Right cardiac atrium (tissue), 5 donors: Measurements from ENCODE around the gene CPB2. TPM values are rescaled to one million over a fixed set of nuclear protein-coding genes. Genes with fewer than 3 reads are reported as not detected.

Source experiments
- ATAC-seq, 2 donors: fragments of 200-7000 bp; cut with Tn5 transposase; one replicate each; pipeline versions ENCODE4 v1.8.0 to v1.9.1; 2020; ENCODE audit warnings: moderate library complexity in 2 of 2, mild to moderate bottlenecking in 1 of 2
- DNase-seq, 3 donors: peaks; one replicate each; pipeline ENCODE4 v3.0.0-alpha.2; 2020
- H3K27ac ChIP-seq: one replicate; pipeline ENCODE4 v1.5.1; 2013; ENCODE audit warnings: mild to moderate bottlenecking, low read length, control low read depth, moderate library complexity
- H3K27me3 ChIP-seq: one replicate; pipeline ENCODE4 v1.6.1; 2013; ENCODE audit not compliant: control insufficient read depth, insufficient read depth
- H3K4me1 ChIP-seq: one replicate; pipeline ENCODE4 v1.6.1; 2013; ENCODE audit warnings: low read length; ENCODE audit not compliant: control insufficient read depth, insufficient read depth
- H3K4me3 ChIP-seq: one replicate; pipeline ENCODE4 v1.5.1; 2013; ENCODE audit warnings: low read length, control low read depth
- H3K9me3 ChIP-seq: one replicate; pipeline ENCODE4 v1.6.1; 2013; ENCODE audit warnings: low read length; ENCODE audit not compliant: control insufficient read depth
- WGBS: extraction: QIAGEN DNeasy Blood & Tissue Kit; methylation state at CpG from one replicate; pipeline ENCODE4 v1.1.7; 2013; 5-methylcytosine and 5-hydroxymethylcytosine counted together
- intact Hi-C, 4 donors: fragments of 100-400 bp; cut with DNase I; formaldehyde crosslinking; loops; one replicate each; pipeline versions ENCODE4 v1.11.0 to v1.14.0; 2022 to 2023
- polyA plus RNA-seq: library from polyadenylated mRNA; stranded (reverse); fragments of 200-250 nt; gene quantifications from one replicate; pipeline ENCODE4 v1.2.3, GENCODE V29; 2013
- total RNA-seq, 4 donors: library from RNA; stranded (reverse); fragmentation: NEBNext Ultra II Directional; extraction: Animal tissue kit (Norgen Biotek cat#: 25700); gene quantifications; one replicate each; pipeline ENCODE4 v1.2.1, GENCODE V29; 2021
- donor health status: healthy with polysubstance abuse.
- donor health status: DM: no; HTN: yes; CAD: no.
- donor health status: DM: no; HTN: no; CAD: no.
- donor health status: DM: no; HTN: yes; CAD: no; lungs with severe emphysema.
- donor health status: DM: yes; HTN: yes; CAD: no.

The CPB2 gene
- total and polyA plus RNA-seq, 5 donors, result not detected

GRCh38 chr13:46016216-46016615 lies 88.6 kb downstream of the CPB2 start:
- no peak overlapping the region for H3K27ac ChIP-seq
- intact Hi-C loops, result no loop called here
- no peaks in the 10 kb centered on the region for H3K27me3 ChIP-seq
- DNase-seq (no peak), ATAC-seq (no peak)
- no peaks in the 10 kb centered on the region for H3K9me3 ChIP-seq
- H3K4me3 ChIP-seq, result no peak overlapping the region
- no peaks in the 10 kb centered on the region for H3K4me1 ChIP-seq

DNA sequence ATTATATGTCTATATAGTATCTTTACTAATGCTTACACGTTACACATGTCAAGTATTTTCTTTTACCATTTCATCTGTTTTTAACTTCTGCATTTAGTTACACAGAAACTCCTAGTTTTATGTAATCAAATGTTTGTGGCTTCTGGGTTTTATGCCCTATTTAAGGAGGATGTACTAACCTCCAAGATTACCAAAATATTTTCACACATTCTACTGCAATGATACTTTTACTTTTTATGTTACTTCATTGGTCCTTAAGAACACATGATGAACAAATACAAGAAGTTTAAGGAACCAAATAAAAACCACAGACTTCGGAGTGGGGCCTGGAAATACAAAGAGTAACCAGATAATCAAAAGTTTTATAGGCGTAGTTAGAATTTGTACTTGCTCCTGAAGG lies 89.5 kb downstream of the CPB2 start:
- H3K9me3 ChIP-seq, result no peaks in the 10 kb centered on the region
- no peaks in the 10 kb centered on the region for H3K4me1 ChIP-seq
- H3K27me3 ChIP-seq, result no peaks in the 10 kb centered on the region
- 86% methylated on average over 3 of the region's 3 CpGs for WGBS
- DNase-seq (no peak), ATAC-seq (no peak)
- H3K4me3 ChIP-seq, result no peak overlapping the region
- H3K27ac ChIP-seq, result no peak overlapping the region
- intact Hi-C loops, result no loop called here

- no peak for DNase-seq
- Histone ChIP-seq H3K27ac (no peak overlapping the region), H3K27me3 (no peaks in the 10 kb centered on the region), H3K9me3 (no peaks in the 10 kb centered on the region), H3K4me1 (no peaks in the 10 kb centered on the region), H3K4me3 (no peak overlapping the region)
- intact Hi-C loops, result no loop called here
- no peak for ATAC-seq
Measured at GRCh38 chr13:46012404-46012803, 92.4 kb downstream of the CPB2 start.

DNA sequence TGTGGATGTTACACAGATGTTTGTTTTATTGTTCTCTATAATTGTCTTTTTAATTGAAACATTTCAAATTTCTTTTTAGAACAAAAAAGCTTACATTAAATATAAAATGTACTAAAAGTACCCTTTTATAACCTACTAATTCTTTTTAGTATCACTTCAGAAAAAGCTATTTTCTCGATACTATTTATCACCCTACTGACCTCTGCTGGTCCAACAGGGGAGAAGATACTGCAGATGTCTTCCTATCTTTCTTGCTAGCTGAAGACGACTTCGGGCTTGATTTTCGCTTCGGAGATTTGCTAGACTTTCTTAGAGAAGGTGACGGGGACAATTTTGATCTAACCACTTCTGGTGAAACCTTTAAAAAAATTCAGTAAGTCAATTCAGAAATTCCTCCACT lies 94.7 kb downstream of the CPB2 start:
- WGBS, result 83% methylated on average over 6 of the region's 6 CpGs
- DNase-seq (no peak), ATAC-seq (no peak)
- Histone ChIP-seq H3K27ac (no peak overlapping the region), H3K9me3 (no peaks in the 10 kb centered on the region), H3K4me3 (no peak overlapping the region), H3K27me3 (no peaks in the 10 kb centered on the region), H3K4me1 (no peaks in the 10 kb centered on the region)
- intact Hi-C loops, result no loop called here

DNA sequence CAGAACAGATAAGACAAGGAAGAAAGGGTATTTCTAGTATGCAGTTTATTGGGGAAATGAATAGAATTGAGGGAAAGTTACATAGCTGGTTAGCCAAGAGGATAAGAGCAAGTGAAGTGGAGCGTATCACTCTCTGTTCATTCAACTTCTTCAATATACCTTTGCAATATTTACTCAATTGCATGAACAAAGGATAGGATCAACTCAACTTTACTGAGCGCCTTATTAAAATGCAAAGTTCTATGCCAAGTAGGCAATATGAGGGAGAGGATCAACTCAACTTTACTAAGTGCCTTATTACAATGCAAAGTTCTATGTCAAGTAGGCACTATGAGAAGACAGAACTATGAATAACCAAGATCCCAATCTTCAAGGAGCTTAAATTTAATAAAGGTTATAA lies 96.2 kb downstream of the CPB2 start:
- no peaks in the 10 kb centered on the region for H3K4me1 ChIP-seq
- H3K27me3 ChIP-seq, result no peaks in the 10 kb centered on the region
- 96% methylated on average over 2 of the region's 2 CpGs for WGBS
- intact Hi-C loops, result no loop called here
- ATAC-seq, result no peak
- H3K27ac ChIP-seq, result no peak overlapping the region
- no peak for DNase-seq
- no peak overlapping the region for H3K4me3 ChIP-seq
- H3K9me3 ChIP-seq, result no peaks in the 10 kb centered on the region

DNA sequence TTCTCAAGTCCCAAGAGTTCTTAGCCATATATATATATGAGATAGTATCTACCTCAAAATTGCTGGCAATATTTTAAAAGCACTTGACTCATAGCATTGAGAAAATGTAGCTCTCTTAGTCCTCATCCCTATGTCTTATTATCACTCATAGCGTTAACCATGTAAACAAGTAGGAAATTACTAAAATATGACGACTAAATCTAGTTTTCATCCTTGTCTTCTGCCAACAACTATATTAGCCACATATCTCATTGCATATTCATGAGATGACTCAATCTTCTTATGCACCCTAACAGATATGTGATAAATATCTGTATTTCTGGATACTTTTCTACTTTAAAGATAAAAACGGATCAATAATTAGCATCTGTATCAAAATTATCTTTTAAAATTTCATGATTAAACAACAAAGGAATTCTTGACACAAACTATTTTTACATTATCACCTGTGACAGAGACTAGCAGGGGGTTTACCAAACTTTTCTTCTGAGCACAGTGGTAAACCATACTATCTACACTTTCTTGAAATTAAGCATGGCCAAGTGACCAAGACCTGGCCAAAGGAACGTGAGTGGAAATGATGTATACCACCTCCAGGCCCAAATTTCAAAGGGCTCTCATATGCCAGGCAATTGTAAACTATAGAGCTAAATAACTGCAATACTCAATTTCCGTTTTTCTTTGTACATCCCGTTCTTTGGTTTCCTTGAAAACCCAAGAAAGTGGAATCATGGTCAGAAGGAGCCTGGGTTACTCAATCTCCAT lies 98.0 kb downstream of the CPB2 start:
- 90% methylated on average over 6 of the region's 6 CpGs for WGBS
- H3K27ac ChIP-seq, result no peak overlapping the region
- DNase-seq, result no peak
- H3K4me3 ChIP-seq, result no peak overlapping the region
- H3K9me3 ChIP-seq, result no peaks in the 10 kb centered on the region
- intact Hi-C loops, result no loop called here
- no peaks in the 10 kb centered on the region for H3K4me1 ChIP-seq
- ATAC-seq, result no peak
- no peaks in the 10 kb centered on the region for H3K27me3 ChIP-seq

GRCh38 chr13:46004491-46004890 lies 100.3 kb downstream of the CPB2 start:
- H3K4me3 ChIP-seq, result no peak overlapping the region
- no peaks in the 10 kb centered on the region for H3K4me1 ChIP-seq
- 98% methylated on average over 1 of the region's 1 CpG for WGBS
- no peak overlapping the region for H3K27ac ChIP-seq
- ATAC-seq (no peak), DNase-seq (no peak)
- intact Hi-C loops, result no loop called here
- no peaks in the 10 kb centered on the region for H3K9me3 ChIP-seq
- no peaks in the 10 kb centered on the region for H3K27me3 ChIP-seq

Other genes starting within 250 kb of the CPB2 start
- 10 to 100 TPM; 33.8 to 42.0 (median 35.1) TPM for gene ZC3H13, start 52.3 kb downstream of the CPB2 start, total RNA-seq
- 14.2 TPM for gene ZC3H13, start 52.3 kb downstream of the CPB2 start, polyA plus RNA-seq
- 10 to 100 TPM; 15.9 to 33.0 (median 24.4) TPM for gene LCP1, start 77.1 kb upstream of the CPB2 start, total RNA-seq
- gene LCP1, start 77.1 kb upstream of the CPB2 start, polyA plus RNA-seq, result 3.2 TPM
- not detected for gene LRRC63, start 106.9 kb upstream of the CPB2 start, total RNA-seq
- gene LRRC63, start 106.9 kb upstream of the CPB2 start, polyA plus RNA-seq, result not detected